GM23338 (cell line): Measurements from ENCODE around the gene ABCA5. TPM values are rescaled to one million over a fixed set of nuclear protein-coding genes. Genes with fewer than 3 reads are reported as not detected.

ENCODE experiments used
- ATAC-seq: fragments of 200-7000 bp; cut with Tn5 transposase; 3 replicates; pipeline ENCODE4 v1.9.1; 2020
- DNase-seq: peaks from one replicate; pipeline ENCODE4 v3.0.0-alpha.2; 2015; ENCODE audit warnings: low spot score
- H2AFZ ChIP-seq: fragments of 200-600 bp; sonication (generic); 2 replicates; pipeline ENCODE4 v1.8.0; 2016; ENCODE audit warnings: antibody characterized with exemption, mild to moderate bottlenecking, moderate library complexity
- H3F3A ChIP-seq: fragments of 200-600 bp; sonication (generic); replicated peaks from 2 replicates; pipeline ENCODE4 v1.8.0; 2017; ENCODE audit warnings: antibody characterized with exemption, mixed run types, low read depth
- H3K27ac ChIP-seq: fragments of 200-600 bp; sonication (generic); 2 replicates; pipeline ENCODE4 v1.6.1; 2016; ENCODE audit warnings: low read depth
- H3K27me3 ChIP-seq: fragments of 200-600 bp; sonication (generic); 2 replicates; pipeline ENCODE4 v1.8.0; 2016; ENCODE audit warnings: mild to moderate bottlenecking, mixed run types, moderate library complexity; ENCODE audit not compliant: insufficient read depth
- H3K36me3 ChIP-seq: fragments of 200-600 bp; sonication (generic); 2 replicates; pipeline ENCODE4 v1.8.0; 2016; ENCODE audit warnings: mild to moderate bottlenecking; ENCODE audit not compliant: insufficient read depth
- H3K4me1 ChIP-seq: fragments of 200-600 bp; sonication (generic); 2 replicates; pipeline ENCODE4 v1.8.0; 2016; ENCODE audit warnings: mild to moderate bottlenecking, moderate library complexity; ENCODE audit not compliant: insufficient read depth
- H3K4me2 ChIP-seq: fragments of 200-600 bp; sonication (generic); 2 replicates; pipeline ENCODE4 v1.7.1; 2017; ENCODE audit warnings: mixed run types
- H3K4me3 ChIP-seq: fragments of 200-600 bp; sonication (generic); 2 replicates; pipeline ENCODE4 v1.6.1; 2016; ENCODE audit warnings: mixed run types
- H3K79me2 ChIP-seq: fragments of 200-600 bp; sonication (generic); replicated peaks from 2 replicates; pipeline ENCODE4 v1.8.0; 2017; ENCODE audit warnings: mild to moderate bottlenecking; ENCODE audit not compliant: insufficient read depth
- H3K9me2 ChIP-seq: fragments of 200-600 bp; sonication (generic); 2 replicates; pipeline ENCODE4 v1.8.0; 2017; ENCODE audit not compliant: insufficient read depth
- H4K20me1 ChIP-seq: fragments of 200-600 bp; sonication (generic); replicated peaks from 2 replicates; pipeline ENCODE4 v1.8.0; 2017; ENCODE audit warnings: mild to moderate bottlenecking; ENCODE audit not compliant: insufficient read depth
- H3K27ac Mint-ChIP-seq: 2 replicates; pipeline ENCODE4 v1.8.0; 2020; ENCODE audit warnings: inconsistent platforms, mild to moderate bottlenecking, moderate library complexity, mixed read lengths
- H3K27me3 Mint-ChIP-seq: 3 replicates; pipeline ENCODE4 v1.8.0; 2022; ENCODE audit warnings: low read depth, mild to moderate bottlenecking, moderate library complexity, mixed read lengths, inconsistent platforms; ENCODE audit not compliant: insufficient read depth, poor library complexity
- H3K36me3 Mint-ChIP-seq: 3 replicates; pipeline ENCODE4 v1.8.0; 2021; ENCODE audit warnings: low read depth, mild to moderate bottlenecking, inconsistent platforms, moderate library complexity, mixed read lengths
- H3K4me1 Mint-ChIP-seq: 3 replicates; pipeline ENCODE4 v1.8.0; 2020; ENCODE audit warnings: mild to moderate bottlenecking, inconsistent platforms, mixed read lengths
- H3K4me3 Mint-ChIP-seq: 3 replicates; pipeline ENCODE4 v1.8.0; 2021; ENCODE audit warnings: moderate library complexity, mild to moderate bottlenecking, inconsistent platforms, mixed read lengths
- H3K9me3 Mint-ChIP-seq: 3 replicates; pipeline ENCODE4 v1.8.0; 2020; ENCODE audit warnings: moderate library complexity, mild to moderate bottlenecking, inconsistent platforms, mixed read lengths
- CREB1 ChIP-seq: fragments of 250-450 bp; sonication (Bioruptor Pico); IDR thresholded peaks from 2 replicates; pipeline ENCODE4 v1.5.0; 2020; ENCODE audit warnings: low read depth, mild to moderate bottlenecking, moderate library complexity
- EZH2 ChIP-seq: fragments of 200-600 bp; sonication (generic); IDR thresholded peaks from one replicate; pipeline ENCODE4 v1.8.0; 2017; ENCODE audit warnings: antibody characterized with exemption, mild to moderate bottlenecking, low read depth; ENCODE audit not compliant: unreplicated experiment
- EZH2phosphoT487 ChIP-seq: fragments of 200-600 bp; sonication (generic); IDR thresholded peaks from one replicate; pipeline ENCODE4 v1.8.1; 2018; ENCODE audit warnings: antibody characterized with exemption; ENCODE audit not compliant: unreplicated experiment
- JUNB ChIP-seq: IDR thresholded peaks from one replicate; pipeline ENCODE4 v1.6.1; 2016; ENCODE audit warnings: antibody characterized with exemption; ENCODE audit not compliant: unreplicated experiment
- NANOG ChIP-seq: IDR thresholded peaks from 2 replicates; pipeline ENCODE4 v1.6.1; 2016; ENCODE audit warnings: antibody characterized with exemption, borderline replicate concordance
- POLR2AphosphoS5 ChIP-seq: IDR thresholded peaks from 2 replicates; pipeline ENCODE4 v1.6.1; 2016; ENCODE audit warnings: antibody characterized with exemption, low read depth
- STAT1 ChIP-seq: IDR thresholded peaks from one replicate; pipeline ENCODE4 v1.6.1; 2016; ENCODE audit warnings: antibody characterized with exemption; ENCODE audit not compliant: unreplicated experiment
- ZNF114 ChIP-seq: fragments of 250-450 bp; sonication (Bioruptor Pico); IDR thresholded peaks from 2 replicates; pipeline ENCODE4 v1.5.0; 2020; ENCODE audit warnings: mild to moderate bottlenecking, moderate library complexity
- ZNF331 ChIP-seq: fragments of 250-450 bp; sonication (Bioruptor Pico); IDR thresholded peaks from 2 replicates; pipeline ENCODE4 v1.5.0; 2020; ENCODE audit warnings: low read depth, mild to moderate bottlenecking, moderate library complexity
- polyA plus RNA-seq: library from polyadenylated mRNA; unstranded; fragments of >200 nt; fragmentation: Nextera tagmentation; extraction: Ambion mirVana; gene quantifications from 2 replicates; pipeline ENCODE4 v1.2.1, GENCODE V29; 2016
- total RNA-seq: library from RNA; depleted of rRNA; stranded (reverse); fragments of >200 nt; shearing (Covaris generic); gene quantifications from 2 replicates; pipeline ENCODE4 v1.2.3, GENCODE V29; 2014
- TF ChIP-seq, protein P1 (sequence below): IDR thresholded peaks from one replicate; pipeline ENCODE4 v1.6.1; 2018; ENCODE audit warnings: antibody characterized with exemption; ENCODE audit not compliant: unreplicated experiment
- TF ChIP-seq, protein P2 (sequence below): IDR thresholded peaks from 2 replicates; pipeline ENCODE4 v1.6.1; 2016; ENCODE audit warnings: antibody characterized with exemption
- TF ChIP-seq, protein P3 (sequence below), 2 experiments: fragments of 200-600 bp in 1 of 2; sonication (generic) in 1 of 2; conservative IDR thresholded peaks; 2 replicates each; pipeline versions ENCODE4 v1.5.1 to v1.6.1; 2016 to 2017; ENCODE audit warnings: antibody characterized with exemption in 2 of 2, low read depth in 2 of 2, mild to moderate bottlenecking in 2 of 2, moderate library complexity in 1 of 2

The ABCA5 gene
- total and polyA plus RNA-seq, 2 experiments from 2014 or later = 3.1 to 3.4 TPM

DNA sequence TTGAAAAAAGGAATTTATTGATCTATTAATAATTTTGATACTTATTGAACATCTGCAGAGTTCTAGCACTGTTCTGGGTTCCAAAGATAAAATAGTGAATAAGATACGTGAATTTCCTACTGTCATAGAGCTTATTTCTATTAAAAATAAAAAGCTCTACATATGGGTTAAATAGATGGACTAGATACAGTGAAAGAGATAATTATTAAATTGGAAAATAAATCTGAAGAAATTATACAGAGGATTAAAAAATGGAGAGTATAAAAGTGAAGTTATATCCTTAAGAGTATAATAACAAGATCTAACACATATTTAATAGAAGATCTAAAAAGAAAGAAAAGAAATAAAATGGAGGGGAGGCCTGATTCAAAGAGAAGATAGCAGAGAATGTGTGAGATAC lies 10.1 kb upstream of the ABCA5 start (continued):
- TF ChIP-seq, protein P1, sequence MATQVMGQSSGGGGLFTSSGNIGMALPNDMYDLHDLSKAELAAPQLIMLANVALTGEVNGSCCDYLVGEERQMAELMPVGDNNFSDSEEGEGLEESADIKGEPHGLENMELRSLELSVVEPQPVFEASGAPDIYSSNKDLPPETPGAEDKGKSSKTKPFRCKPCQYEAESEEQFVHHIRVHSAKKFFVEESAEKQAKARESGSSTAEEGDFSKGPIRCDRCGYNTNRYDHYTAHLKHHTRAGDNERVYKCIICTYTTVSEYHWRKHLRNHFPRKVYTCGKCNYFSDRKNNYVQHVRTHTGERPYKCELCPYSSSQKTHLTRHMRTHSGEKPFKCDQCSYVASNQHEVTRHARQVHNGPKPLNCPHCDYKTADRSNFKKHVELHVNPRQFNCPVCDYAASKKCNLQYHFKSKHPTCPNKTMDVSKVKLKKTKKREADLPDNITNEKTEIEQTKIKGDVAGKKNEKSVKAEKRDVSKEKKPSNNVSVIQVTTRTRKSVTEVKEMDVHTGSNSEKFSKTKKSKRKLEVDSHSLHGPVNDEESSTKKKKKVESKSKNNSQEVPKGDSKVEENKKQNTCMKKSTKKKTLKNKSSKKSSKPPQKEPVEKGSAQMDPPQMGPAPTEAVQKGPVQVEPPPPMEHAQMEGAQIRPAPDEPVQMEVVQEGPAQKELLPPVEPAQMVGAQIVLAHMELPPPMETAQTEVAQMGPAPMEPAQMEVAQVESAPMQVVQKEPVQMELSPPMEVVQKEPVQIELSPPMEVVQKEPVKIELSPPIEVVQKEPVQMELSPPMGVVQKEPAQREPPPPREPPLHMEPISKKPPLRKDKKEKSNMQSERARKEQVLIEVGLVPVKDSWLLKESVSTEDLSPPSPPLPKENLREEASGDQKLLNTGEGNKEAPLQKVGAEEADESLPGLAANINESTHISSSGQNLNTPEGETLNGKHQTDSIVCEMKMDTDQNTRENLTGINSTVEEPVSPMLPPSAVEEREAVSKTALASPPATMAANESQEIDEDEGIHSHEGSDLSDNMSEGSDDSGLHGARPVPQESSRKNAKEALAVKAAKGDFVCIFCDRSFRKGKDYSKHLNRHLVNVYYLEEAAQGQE = no peak
- TF ChIP-seq JUNB = no peak
- no peak for TF ChIP-seq ZNF114 (CRISPR knock-in tag)
- TF ChIP-seq NANOG = no peak
- no peak for TF ChIP-seq STAT1
- TF ChIP-seq, protein P2, sequence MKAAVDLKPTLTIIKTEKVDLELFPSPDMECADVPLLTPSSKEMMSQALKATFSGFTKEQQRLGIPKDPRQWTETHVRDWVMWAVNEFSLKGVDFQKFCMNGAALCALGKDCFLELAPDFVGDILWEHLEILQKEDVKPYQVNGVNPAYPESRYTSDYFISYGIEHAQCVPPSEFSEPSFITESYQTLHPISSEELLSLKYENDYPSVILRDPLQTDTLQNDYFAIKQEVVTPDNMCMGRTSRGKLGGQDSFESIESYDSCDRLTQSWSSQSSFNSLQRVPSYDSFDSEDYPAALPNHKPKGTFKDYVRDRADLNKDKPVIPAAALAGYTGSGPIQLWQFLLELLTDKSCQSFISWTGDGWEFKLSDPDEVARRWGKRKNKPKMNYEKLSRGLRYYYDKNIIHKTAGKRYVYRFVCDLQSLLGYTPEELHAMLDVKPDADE = no peak
- no peak for TF ChIP-seq ZNF331 (CRISPR knock-in tag)
- TF ChIP-seq, protein P3, sequence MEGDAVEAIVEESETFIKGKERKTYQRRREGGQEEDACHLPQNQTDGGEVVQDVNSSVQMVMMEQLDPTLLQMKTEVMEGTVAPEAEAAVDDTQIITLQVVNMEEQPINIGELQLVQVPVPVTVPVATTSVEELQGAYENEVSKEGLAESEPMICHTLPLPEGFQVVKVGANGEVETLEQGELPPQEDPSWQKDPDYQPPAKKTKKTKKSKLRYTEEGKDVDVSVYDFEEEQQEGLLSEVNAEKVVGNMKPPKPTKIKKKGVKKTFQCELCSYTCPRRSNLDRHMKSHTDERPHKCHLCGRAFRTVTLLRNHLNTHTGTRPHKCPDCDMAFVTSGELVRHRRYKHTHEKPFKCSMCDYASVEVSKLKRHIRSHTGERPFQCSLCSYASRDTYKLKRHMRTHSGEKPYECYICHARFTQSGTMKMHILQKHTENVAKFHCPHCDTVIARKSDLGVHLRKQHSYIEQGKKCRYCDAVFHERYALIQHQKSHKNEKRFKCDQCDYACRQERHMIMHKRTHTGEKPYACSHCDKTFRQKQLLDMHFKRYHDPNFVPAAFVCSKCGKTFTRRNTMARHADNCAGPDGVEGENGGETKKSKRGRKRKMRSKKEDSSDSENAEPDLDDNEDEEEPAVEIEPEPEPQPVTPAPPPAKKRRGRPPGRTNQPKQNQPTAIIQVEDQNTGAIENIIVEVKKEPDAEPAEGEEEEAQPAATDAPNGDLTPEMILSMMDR (conservative IDR thresholded peaks at IDR 0.05; ENCODE audit: low read depth in 2 of 2) = no peak
- no peak for TF ChIP-seq POLR2AphosphoS5
- no peak for TF ChIP-seq EZH2phosphoT487
- no peak for TF ChIP-seq EZH2
- TF ChIP-seq CREB1 (CRISPR knock-in tag) = no peak

DNA sequence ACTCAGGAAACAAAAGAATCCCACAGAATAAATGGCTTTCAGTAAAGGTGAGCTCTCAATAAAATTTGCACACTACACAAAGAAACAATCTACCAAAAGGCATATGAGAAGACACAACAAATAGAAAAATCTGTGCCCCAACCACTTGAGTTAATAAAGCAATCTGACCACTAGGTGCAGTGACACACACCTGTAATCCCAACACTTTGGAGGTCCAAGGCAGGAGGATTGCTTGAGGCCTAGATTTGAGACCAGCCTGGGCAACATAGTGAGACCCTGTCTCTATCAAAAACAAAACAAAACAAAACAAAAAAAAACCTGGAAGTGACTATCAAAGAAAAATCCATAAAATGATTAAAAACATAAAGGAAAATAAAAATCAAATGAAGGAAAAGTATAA lies 9.6 kb upstream of the ABCA5 start:
- no peak for ATAC-seq
- no peak overlapping the region for H3K27ac ChIP-seq
- peaks cover 4% of the 10 kb centered on the region; the same call in 1 of the 3 replicates for H3K36me3 Mint-ChIP-seq
- H3K79me2 ChIP-seq = no peaks in the 10 kb centered on the region
- no peak overlapping the region for H2AFZ ChIP-seq
- H3K27me3 ChIP-seq = no peaks in the 10 kb centered on the region
- H3K4me1 Mint-ChIP-seq = 0 out of 3 replicates have a peak, but pooled peaks cover 3% of the 10 kb centered on the region
- no peak overlapping the region for H3K4me2 ChIP-seq
- H3K27ac Mint-ChIP-seq = no peak overlapping the region
- no peak overlapping the region for H3K4me3 ChIP-seq
- no peaks in the 10 kb centered on the region for H4K20me1 ChIP-seq
- peak; percentile 12 for DNase-seq
- H3K9me2 ChIP-seq = no peaks in the 10 kb centered on the region
- peaks cover 9% of the 10 kb centered on the region; the same call in 2 of the 3 replicates for H3K9me3 Mint-ChIP-seq
- H3F3A ChIP-seq = no peaks in the 10 kb centered on the region
- TF ChIP-seq, protein P3 (conservative IDR thresholded peaks at IDR 0.05; ENCODE audit: low read depth in 2 of 2) = peak; percentile 6 to 44; a peak in 2 of 4 replicates
- TF ChIP-seq, protein P2 = no peak
- H3K27me3 Mint-ChIP-seq = no peaks in the 10 kb centered on the region
- no peak overlapping the region for H3K4me3 Mint-ChIP-seq
- H3K36me3 ChIP-seq = no peaks in the 10 kb centered on the region
- no peaks in the 10 kb centered on the region for H3K4me1 ChIP-seq
